GM12878 (cell line): ENCODE results near the gene KANK4. TPM values are rescaled to one million over a fixed set of nuclear protein-coding genes. Genes with fewer than 3 reads are reported as not detected.

ENCODE experiments used
- ATAC-seq: fragments of 200-7000 bp; cut with Tn5 transposase; 3 replicates; pipeline ENCODE4 v1.9.1; 2020; ENCODE audit warnings: mild to moderate bottlenecking, moderate library complexity
- BruUV-seq: library from RNA; stranded (reverse); fragments of 400-500 nt; replicated peaks from 2 replicates; lab custom pipeline; 2021; lab: Mats Ljungman, UMichigan
- CTCF ChIA-PET: fragments of 300-600 bp; sonication (Branson Sonifier 250); formaldehyde crosslinking; extraction: SDS; loops from one replicate; lab custom pipeline; 2021; ENCODE audit warnings: inconsistent platforms; lab: Yijun Ruan, JAX
- POLR2A ChIA-PET: fragments of 350-600 bp; formaldehyde crosslinking; extraction: SDS; loops from one replicate; lab custom pipeline; 2021; ENCODE audit warnings: inconsistent platforms; lab: Charles Lee
- RAD21 ChIA-PET: fragments of 300-600 bp; sonication (Branson Sonifier 250); formaldehyde crosslinking; loops from one replicate; lab custom pipeline; 2023; ENCODE audit warnings: antibody characterized with exemption; ENCODE audit not compliant: unreplicated experiment; lab: Charles Lee
- SMC1A ChIA-PET: fragments of 300-600 bp; sonication (Branson Sonifier 250); formaldehyde crosslinking; loops from one replicate; lab custom pipeline; 2023; ENCODE audit not compliant: unreplicated experiment, uncharacterized antibody; lab: Charles Lee
- DNase-seq: peaks from one replicate; pipeline ENCODE4 v3.0.0-alpha.2; 2011; ENCODE audit warnings: low read depth, low spot score
- FAIRE-seq: peaks from 3 replicates; lab custom pipeline; 2011; peaks lifted over from hg19 to GRCh38; lab: Jason Lieb, UNC
- H2AFZ ChIP-seq: 2 replicates; pipeline ENCODE4 v1.6.0; 2011; ENCODE audit warnings: low read depth, low read length, control low read depth; ENCODE audit not compliant: control insufficient read depth
- H3K27ac ChIP-seq: 2 replicates; pipeline ENCODE4 v1.5.1; 2011; ENCODE audit warnings: control low read depth; ENCODE audit not compliant: control insufficient read depth, insufficient read depth
- H3K27me3 ChIP-seq, 2 experiments: replicated peaks in 1 of 2; 2 replicates each; pipeline versions ENCODE4 v1.6.0 to v1.6.1; 2011; ENCODE audit warnings: low read length in 1 of 2; ENCODE audit not compliant: control insufficient read depth in 2 of 2, insufficient read depth in 2 of 2
- H3K36me3 ChIP-seq, 2 experiments: 2 replicates each; pipeline ENCODE4 v1.5.1; 2011; ENCODE audit warnings: low read length in 1 of 2; ENCODE audit not compliant: control insufficient read depth in 2 of 2, insufficient read depth in 2 of 2
- H3K4me1 ChIP-seq: 2 replicates; pipeline ENCODE4 v1.6.1; 2011; ENCODE audit warnings: mild to moderate bottlenecking, low read length, moderate library complexity, mixed read lengths; ENCODE audit not compliant: control insufficient read depth, insufficient read depth
- H3K4me2 ChIP-seq: 2 replicates; pipeline ENCODE4 v1.6.0; 2011; ENCODE audit warnings: control low read depth; ENCODE audit not compliant: control insufficient read depth, insufficient read depth
- H3K4me3 ChIP-seq: fragments of 200-600 bp; sonication (generic); 2 replicates; pipeline ENCODE4 v1.5.1; 2016
- H3K79me2 ChIP-seq: 2 replicates; pipeline ENCODE4 v1.6.0; 2011; ENCODE audit warnings: low read length; ENCODE audit not compliant: control insufficient read depth, insufficient read depth
- H3K9ac ChIP-seq: 2 replicates; pipeline ENCODE4 v1.8.0; 2011; ENCODE audit warnings: low read length, control low read depth, mixed read lengths; ENCODE audit not compliant: control insufficient read depth, insufficient read depth
- H3K9me3 ChIP-seq: replicated peaks from 3 replicates; pipeline ENCODE4 v1.5.1; 2011; ENCODE audit warnings: mild to moderate bottlenecking, low read length; ENCODE audit not compliant: control insufficient read depth, insufficient read depth
- H4K20me1 ChIP-seq: 2 replicates; pipeline ENCODE4 v1.6.0; 2011; ENCODE audit not compliant: control insufficient read depth, insufficient read depth
- ASH2L ChIP-seq: fragments of 300-600, 200-600 bp; sonication (generic); IDR thresholded peaks from 2 replicates; pipeline ENCODE4 v1.6.1; 2017; ENCODE audit warnings: low read depth, mild to moderate bottlenecking, borderline replicate concordance
- BACH1 ChIP-seq: fragments of 450-650 bp; IDR thresholded peaks from 2 replicates; pipeline ENCODE4 v1.6.1; 2017; ENCODE audit warnings: mild to moderate bottlenecking, borderline replicate concordance
- CBFB ChIP-seq: IDR thresholded peaks from 2 replicates; pipeline ENCODE4 v1.6.1; 2016; ENCODE audit warnings: antibody characterized with exemption, low read depth
- CBX3 ChIP-seq: fragments of 200-600 bp; sonication (generic); IDR thresholded peaks from 2 replicates; pipeline ENCODE4 v1.6.1; 2016; ENCODE audit warnings: low read depth, borderline replicate concordance
- CEBPB ChIP-seq, 2 experiments: fragments of 150-350 bp in 1 of 2; IDR thresholded peaks; 2 replicates each; pipeline ENCODE4 v1.6.1; 2012 to 2014; ENCODE audit warnings: low read depth in 2 of 2, low read length in 2 of 2, borderline replicate concordance in 1 of 2, inconsistent platforms in 1 of 2
- E2F8 ChIP-seq: fragments of 450-650 bp; IDR thresholded peaks from 2 replicates; pipeline ENCODE4 v1.6.1; 2018; ENCODE audit warnings: mild to moderate bottlenecking, low read depth, moderate library complexity; ENCODE audit not compliant: partially characterized antibody
- FOS ChIP-seq: IDR thresholded peaks from 3 replicates; pipeline ENCODE4 v1.6.1; 2011; ENCODE audit warnings: borderline replicate concordance; ENCODE audit not compliant: insufficient read length; ENCODE audit errors: extremely low read depth
- HSF1 ChIP-seq: fragments of 150-350 bp; IDR thresholded peaks from 2 replicates; pipeline ENCODE4 v1.6.1; 2014; ENCODE audit warnings: mild to moderate bottlenecking, low read depth, low read length
- IKZF2 ChIP-seq, 2 experiments: fragments of 450-650 bp; IDR thresholded peaks; 2 replicates each; pipeline ENCODE4 v1.6.1; 2017; ENCODE audit warnings: mild to moderate bottlenecking in 2 of 2, moderate library complexity in 2 of 2
- NBN ChIP-seq: fragments of 450-650 bp; IDR thresholded peaks from 2 replicates; pipeline ENCODE4 v1.6.1; 2016
- PKNOX1 ChIP-seq: fragments of 450-650 bp; IDR thresholded peaks from 2 replicates; pipeline ENCODE4 v1.6.1; 2016; ENCODE audit warnings: mild to moderate bottlenecking
- POLR2A ChIP-seq: IDR thresholded peaks from 2 replicates; pipeline ENCODE4 v1.6.1; 2011; ENCODE audit warnings: low read depth, mild to moderate bottlenecking, low read length
- RUNX3 ChIP-seq: IDR thresholded peaks from 2 replicates; pipeline ENCODE4 v1.6.1; 2012; ENCODE audit warnings: low read length, inconsistent platforms
- SMAD1 ChIP-seq: fragments of 450-650 bp; IDR thresholded peaks from 2 replicates; pipeline ENCODE4 v1.6.1; 2018; ENCODE audit warnings: mild to moderate bottlenecking, low read depth; ENCODE audit not compliant: partially characterized antibody
- SMARCA5 ChIP-seq: fragments of 450-650 bp; IDR thresholded peaks from 2 replicates; pipeline ENCODE4 v1.6.1; 2017; ENCODE audit warnings: mild to moderate bottlenecking
- YBX1 ChIP-seq: fragments of 450-650 bp; IDR thresholded peaks from 2 replicates; pipeline ENCODE4 v1.6.1; 2016; ENCODE audit warnings: antibody characterized with exemption
- WGBS: methylation state at CpG from one replicate; pipeline ENCODE4 v1.1.6; 2016; ENCODE audit warnings: low lambda C conversion rate; ENCODE audit not compliant: insufficient replicate concordance, insufficient coverage; ENCODE audit errors: missing lambda C conversion rate; 5-methylcytosine and 5-hydroxymethylcytosine counted together
- in situ Hi-C: fragments of 300-500 bp; cut with MboI; formaldehyde crosslinking; loops from 9 replicates; pipeline ENCODE4 v1.14.3; 2018; ENCODE audit warnings: mixed read lengths
- intact Hi-C: fragments of 100-400 bp; cut with micrococcal nuclease; formaldehyde crosslinking; loops from one replicate; pipeline ENCODE4 v1.14.2; 2022; ENCODE audit not compliant: unreplicated experiment
- polyA plus RNA-seq, 11 experiments: library from polyadenylated mRNA; depleted of rRNA in 4 of 11; unstranded in 6 of 11; stranded (reverse) in 5 of 11; fragments of >200 nt; fragmentation: Nextera tagmentation in 4 of 11; fragmentation: Illumina TruSeq in 1 of 11; extraction: Ambion mirVana in 4 of 11; extraction: Trizol in 1 of 11; gene quantifications; 1 replicate in 1 of 11; 2 replicates in 10 of 11; pipeline versions ENCODE4 v1.2.1 to v1.2.3, GENCODE V29; 2011 to 2016; ENCODE audit warnings: inconsistent platforms in 2 of 11, missing spikeins in 2 of 11, low read depth in 1 of 11
- total RNA-seq, 4 experiments: library from RNA; depleted of rRNA in 3 of 4; stranded (reverse); fragments of >200 nt in 3 of 4; fragmentation: Illumina TruSeq in 1 of 4; extraction: Trizol in 1 of 4; gene quantifications; 2 replicates each; pipeline versions ENCODE4 v1.2.1 to v1.2.3, GENCODE V29; 2013 to 2021

Gene KANK4
- total and polyA plus RNA-seq, 10 of the 15 experiments (the other 5 are each of a cell fraction or from before 2014, with no cell fraction given) = not detected

GRCh38 chr1:62301726-62302390 is 17.4 kb downstream of the KANK4 start:
- H3K27me3 ChIP-seq = peaks cover 1 to 7% of the 10 kb centered on the region in 2 experiments; a peak in 2 of 4 replicates
- in situ Hi-C loops (no loop called here), intact Hi-C loops (no loop called here)
- no peak for ATAC-seq
- H3K4me3 ChIP-seq = no peak overlapping the region
- DNase-seq = no peak
- no peak overlapping the region for H3K9ac ChIP-seq
- H3K4me1 ChIP-seq = no peaks in the 10 kb centered on the region
- ChIA-PET RAD21 (no interaction called here), SMC1A (no interaction called here), POLR2A (no interaction called here), CTCF (no interaction called here)
- H3K79me2 ChIP-seq = no peaks in the 10 kb centered on the region
- no peak for TF ChIP-seq POLR2A
- no peak for TF ChIP-seq PKNOX1
- no peak for TF ChIP-seq CBX3
- no peak for TF ChIP-seq SMAD1
- no peak for TF ChIP-seq RUNX3
- no peak for TF ChIP-seq NBN
- TF ChIP-seq E2F8 = no peak
- TF ChIP-seq BACH1 = no peak
- no peak for TF ChIP-seq HSF1
- TF ChIP-seq IKZF2 (IDR thresholded peaks at IDR 0.05) = no peak
- no peak for TF ChIP-seq CEBPB (IDR thresholded peaks at IDR 0.05; ENCODE audit: borderline replicate concordance in 1 of 2, low read depth in 2 of 2, low read length in 2 of 2)
- TF ChIP-seq SMARCA5 = no peak
- TF ChIP-seq CBFB = no peak
- no peak for TF ChIP-seq YBX1
- TF ChIP-seq FOS = no peak
- TF ChIP-seq ASH2L = no peak
- WGBS = 10% methylated on average over 8 of the region's 8 CpGs
- no peak overlapping the region for H3K4me2 ChIP-seq
- H3K27ac ChIP-seq = no peak overlapping the region
- no peak for FAIRE-seq
- H3K36me3 ChIP-seq = no peaks in the 10 kb centered on the region
- no peak overlapping the region for H2AFZ ChIP-seq
- no peaks in the 10 kb centered on the region for H3K9me3 ChIP-seq
- no TSS peak for BruUV-seq
- H4K20me1 ChIP-seq = no peaks in the 10 kb centered on the region
